Measurements from ENCODE around the gene MRPS6. TPM values are rescaled to one million over a fixed set of nuclear protein-coding genes. Genes with fewer than 3 reads are reported as not detected.
A peak's percentile ranks its signal among the peaks of the same experiment; 100 is the strongest.

Gene MRPS6
- total and polyA plus RNA-seq, 7 donors, result 38.8 to 191 (median 80.0) TPM

GRCh38 chr21:34174470-34174869, 101.1 kb downstream of the MRPS6 start:
- ATAC-seq (no peak), DNase-seq (no peak)
- TF ChIP-seq CTCF (IDR thresholded peaks at IDR 0.05), result no peak
- Histone ChIP-seq H3K27me3 (ENCODE audit: insufficient read depth in 3 of 3, low read length in 2 of 3) (no peaks in the 10 kb centered on the region), H3K27ac (no peak overlapping the region), H3K36me3 (ENCODE audit: insufficient read depth in 1 of 2, low read depth in 1 of 2) (no peaks in the 10 kb centered on the region), H3K4me1 (peaks cover 4% of the 10 kb centered on the region), H3K9me3 (peaks cover 29% of the 10 kb centered on the region), H3K4me3 (no peak overlapping the region)
- intact Hi-C loops (cut with DNase I), result no loop called here

- Histone ChIP-seq H3K9me3 (peaks cover 29% of the 10 kb centered on the region), H3K4me3 (no peak overlapping the region), H3K27me3 (ENCODE audit: insufficient read depth in 3 of 3, low read length in 2 of 3) (no peaks in the 10 kb centered on the region), H3K36me3 (ENCODE audit: insufficient read depth in 1 of 2, low read depth in 1 of 2) (no peaks in the 10 kb centered on the region), H3K27ac (no peak overlapping the region), H3K4me1 (peaks cover 14% of the 10 kb centered on the region)
- DNase-seq (no peak), ATAC-seq (no peak)
- 83 to 95% (median 86%) methylated on average over 1 of the region's 1 CpG for WGBS, 3 donors
- TF ChIP-seq CTCF (IDR thresholded peaks at IDR 0.05), result no peak
- intact Hi-C loops (cut with DNase I), result no loop called here
Measured at GRCh38 chr21:34176448-34176847, 103.1 kb downstream of the MRPS6 start.

- no peak for DNase-seq
- Histone ChIP-seq H3K27ac (no peak overlapping the region), H3K27me3 (ENCODE audit: insufficient read depth in 3 of 3, low read length in 2 of 3) (no peaks in the 10 kb centered on the region), H3K9me3 (peaks cover 21% of the 10 kb centered on the region), H3K4me3 (no peak overlapping the region), H3K36me3 (ENCODE audit: insufficient read depth in 1 of 2, low read depth in 1 of 2) (no peaks in the 10 kb centered on the region), H3K4me1 (peaks cover 14% of the 10 kb centered on the region)
- 77 to 87% (median 81%) methylated on average over 7 of the region's 7 CpGs for WGBS, 3 donors
- intact Hi-C loops (cut with DNase I), result no loop called here
- peak in 1 of 4 donors; percentile 25 for ATAC-seq
- no peak for TF ChIP-seq CTCF (IDR thresholded peaks at IDR 0.05)
Measured at GRCh38 chr21:34177919-34178567, 104.7 kb downstream of the MRPS6 start.

- WGBS, 3 donors, result 75 to 77% (median 75%) methylated on average over 9 of the region's 9 CpGs
- intact Hi-C loops (cut with DNase I), result no loop called here
- TF ChIP-seq CTCF (IDR thresholded peaks at IDR 0.05), result no peak
- peak overlapping the region; percentile 24 for H3K27ac ChIP-seq
- no peaks in the 10 kb centered on the region for H3K36me3 ChIP-seq (ENCODE audit: insufficient read depth in 1 of 2, low read depth in 1 of 2)
- no peaks in the 10 kb centered on the region for H3K27me3 ChIP-seq (ENCODE audit: insufficient read depth in 3 of 3, low read length in 2 of 3)
- peak overlapping the region; percentile 61 for H3K4me3 ChIP-seq
- ATAC-seq (no peak), DNase-seq (no peak)
- H3K9me3 ChIP-seq, result peaks cover 9% of the 10 kb centered on the region
- peaks cover 23% of the 10 kb centered on the region for H3K4me1 ChIP-seq
Measured at GRCh38 chr21:34179204-34179935, 106.0 kb downstream of the MRPS6 start.
